ENCODE measurements around the gene ALDH16A1. TPM values are rescaled to one million over a fixed set of nuclear protein-coding genes. Genes with fewer than 3 reads are reported as not detected.

ALDH16A1 gene
- polyA plus RNA-seq, 5 donors: 12.8 to 24.3 (median 14.0) TPM

- DNase-seq: no peak
These were observed 29.7 kb upstream of the ALDH16A1 start, which contains the start of gene PTH2 for GRCh38 chr19:49423071-49423984. Gene PTH2 (minus strand): TSS chr19:49423441. CDS start chr19:49423339, 102 bp downstream.

- DNase-seq: no peak
These were observed 29.1 kb upstream of the ALDH16A1 start for GRCh38 chr19:49423985-49424303.

- no peak for DNase-seq
These were observed 27.8 kb upstream of the ALDH16A1 start, which contains the start of gene GFY for GRCh38 chr19:49425178-49425577. Gene GFY (plus strand): TSS chr19:49425388. CDS start chr19:49426431, 1,043 bp downstream.

GRCh38 chr19:49425922-49426592 is 27.0 kb upstream of the ALDH16A1 start:
- DNase-seq: no peak

- DNase-seq: no peak
These were observed 25.7 kb upstream of the ALDH16A1 start for GRCh38 chr19:49427339-49427738.

- no peak for DNase-seq
These were observed 25.0 kb upstream of the ALDH16A1 start for GRCh38 chr19:49427855-49428546.

GRCh38 chr19:49428547-49429451 is 24.2 kb upstream of the ALDH16A1 start:
- DNase-seq: no peak

GRCh38 chr19:49430172-49430677 is 22.8 kb upstream of the ALDH16A1 start:
- DNase-seq: no peak

- DNase-seq: no peak
These were observed 22.2 kb upstream of the ALDH16A1 start for GRCh38 chr19:49430678-49431329.

- DNase-seq: no peak
These were observed 21.7 kb upstream of the ALDH16A1 start for GRCh38 chr19:49431330-49431749.

- DNase-seq: no peak
These were observed 20.6 kb upstream of the ALDH16A1 start for GRCh38 chr19:49432141-49433073.

GRCh38 chr19:49433240-49433901 is 19.7 kb upstream of the ALDH16A1 start:
- no peak for DNase-seq

- DNase-seq: no peak
These were observed 18.0 kb upstream of the ALDH16A1 start for GRCh38 chr19:49434907-49435583.

GRCh38 chr19:49435670-49436069 is 17.4 kb upstream of the ALDH16A1 start:
- no peak for DNase-seq

GRCh38 chr19:49436381-49437017 is 16.5 kb upstream of the ALDH16A1 start:
- DNase-seq: no peak

GRCh38 chr19:49437231-49437630 is 15.8 kb upstream of the ALDH16A1 start:
- no peak for DNase-seq

- no peak for DNase-seq
These were observed 14.8 kb upstream of the ALDH16A1 start for GRCh38 chr19:49438261-49438660.

- DNase-seq: no peak
These were observed 13.2 kb upstream of the ALDH16A1 start for GRCh38 chr19:49439836-49440235.
